B cell (primary cell): Measurements from ENCODE around the gene PPP3CA. TPM values are rescaled to one million over a fixed set of nuclear protein-coding genes. Genes with fewer than 3 reads are reported as not detected.

ENCODE experiments used
- ATAC-seq: fragments of 200-7000 bp; cut with Tn5 transposase; one replicate; pipeline ENCODE4 v1.10.0; 2021; ENCODE audit warnings: low read depth, mild to moderate bottlenecking, moderate number of reproducible peaks, moderate library complexity
- CTCF ChIA-PET: fragments of 350-600 bp; sonication (Branson Sonifier 250); formaldehyde crosslinking; loops from one replicate; lab custom pipeline; 2021; ENCODE audit warnings: antibody characterized with exemption, inconsistent platforms; lab: Charles Lee
- POLR2A ChIA-PET: fragments of 350-600 bp; sonication (Branson Sonifier 250); formaldehyde crosslinking; loops from one replicate; lab custom pipeline; 2021; ENCODE audit warnings: antibody characterized with exemption; lab: Charles Lee
- DNase-seq: peaks from one replicate; pipeline ENCODE4 v3.0.0; 2013
- H2AFZ ChIP-seq: 2 replicates; pipeline ENCODE4 v1.6.1; 2012; ENCODE audit warnings: mild to moderate bottlenecking, low read depth, low read length; ENCODE audit not compliant: insufficient read depth, poor library complexity, severe bottlenecking
- H3K27ac ChIP-seq, 2 donors: 1 replicate in 1 of 2; 2 replicates in 1 of 2; pipeline ENCODE4 v1.5.1; 2012 to 2013; ENCODE audit warnings: low read length in 2 of 2, mild to moderate bottlenecking in 2 of 2, moderate library complexity in 1 of 2
- H3K27me3 ChIP-seq, 4 experiments: fragments of 200-600 bp in 1 of 4; sonication (generic) in 1 of 4; replicated peaks in 1 of 4; 1 replicate in 2 of 4; 2 replicates in 2 of 4; pipeline versions ENCODE4 v1.6.1 to v1.7.0; 2013 to 2016; ENCODE audit warnings: low read length in 3 of 4, mild to moderate bottlenecking in 2 of 4, mixed read lengths in 1 of 4, moderate library complexity in 1 of 4; ENCODE audit not compliant: insufficient read depth in 4 of 4, control insufficient read depth in 3 of 4; ENCODE audit errors: control extremely low read depth in 1 of 4
- H3K36me3 ChIP-seq, 2 experiments: replicated peaks in 1 of 2; 1 replicate in 1 of 2; 2 replicates in 1 of 2; pipeline versions ENCODE4 v1.6.1 to v1.7.1; 2013; ENCODE audit warnings: low read length in 1 of 2; ENCODE audit not compliant: insufficient read depth in 2 of 2, control insufficient read depth in 1 of 2; ENCODE audit errors: control extremely low read depth in 1 of 2, extremely low read depth in 1 of 2
- H3K4me1 ChIP-seq, 2 donors: fragments of 200-600 bp in 1 of 2; sonication (generic) in 1 of 2; 1 replicate in 1 of 2; 2 replicates in 1 of 2; pipeline versions ENCODE4 v1.5.1 to v1.6.1; 2013 to 2017; ENCODE audit warnings: low read length in 2 of 2; ENCODE audit not compliant: control insufficient read depth in 2 of 2, insufficient read depth in 2 of 2
- H3K4me2 ChIP-seq: replicated peaks from 2 replicates; pipeline ENCODE3; 2012; ENCODE audit warnings: mild to moderate bottlenecking, low read depth, low read length; ENCODE audit not compliant: poor library complexity, severe bottlenecking
- H3K4me3 ChIP-seq, 5 experiments: fragments of 200-600 bp in 1 of 5; sonication (generic) in 1 of 5; 1 replicate in 3 of 5; 2 replicates in 2 of 5; pipeline versions ENCODE4 v1.5.1 to v1.7.0; 2011 to 2016; ENCODE audit warnings: low read length in 4 of 5, mild to moderate bottlenecking in 4 of 5, low read depth in 2 of 5, control low read depth in 1 of 5, moderate library complexity in 1 of 5; ENCODE audit not compliant: insufficient read depth in 1 of 5; ENCODE audit errors: control extremely low read depth in 1 of 5, extremely low read depth in 1 of 5
- H3K79me2 ChIP-seq: fragments of 200-600 bp; sonication (generic); one replicate; pipeline ENCODE4 v1.6.0; 2016; ENCODE audit warnings: low read length; ENCODE audit not compliant: control insufficient read depth, insufficient read depth
- H3K9ac ChIP-seq: fragments of 200-600 bp; sonication (generic); 2 replicates; pipeline ENCODE4 v1.6.1; 2017; ENCODE audit warnings: mild to moderate bottlenecking, low read length, moderate library complexity
- H3K9me3 ChIP-seq, 3 donors: one replicate each; pipeline versions ENCODE4 v1.6.1 to v1.7.1; 2013; ENCODE audit warnings: low read length in 2 of 3; ENCODE audit not compliant: control insufficient read depth in 2 of 3, insufficient read depth in 1 of 3; ENCODE audit errors: control extremely low read depth in 1 of 3
- H4K20me1 ChIP-seq: 2 replicates; pipeline ENCODE4 v1.6.0; 2012; ENCODE audit warnings: mild to moderate bottlenecking, low read length; ENCODE audit not compliant: insufficient read depth, control insufficient read depth, poor library complexity, severe bottlenecking
- H3K27ac Mint-ChIP-seq: one replicate; pipeline ENCODE4 v1.8.0; 2021; ENCODE audit warnings: mixed read lengths
- H3K27me3 Mint-ChIP-seq: one replicate; pipeline ENCODE4 v1.8.0; 2021; ENCODE audit warnings: mixed read lengths
- H3K4me1 Mint-ChIP-seq: one replicate; pipeline ENCODE4 v1.8.0; 2021; ENCODE audit warnings: mixed read lengths
- H3K4me3 Mint-ChIP-seq: one replicate; pipeline ENCODE4 v1.8.0; 2021; ENCODE audit warnings: mixed read lengths
- H3K9me3 Mint-ChIP-seq: one replicate; pipeline ENCODE4 v1.8.0; 2022; ENCODE audit warnings: mixed read lengths; ENCODE audit not compliant: insufficient read depth
- EZH2 ChIP-seq: IDR thresholded peaks from 2 replicates; pipeline ENCODE4 v1.6.1; 2012; ENCODE audit warnings: borderline replicate concordance, low read depth, mild to moderate bottlenecking, moderate library complexity, low read length; ENCODE audit not compliant: insufficient read depth, poor library complexity, severe bottlenecking
- WGBS: methylation state at CpG from one replicate; pipeline ENCODE4 v1.1.5; 2013; ENCODE audit warnings: missing lambda C conversion rate; ENCODE audit not compliant: insufficient coverage; 5-methylcytosine and 5-hydroxymethylcytosine counted together
- intact Hi-C: fragments of 100-400 bp; cut with micrococcal nuclease; formaldehyde crosslinking; loops from one replicate; pipeline ENCODE4 v1.10.0; 2022
- polyA plus RNA-seq: library from polyadenylated mRNA; depleted of rRNA; stranded (reverse); fragments of >200 nt; gene quantifications from 2 replicates; pipeline ENCODE4 v1.2.3, GENCODE V29; 2012
- total RNA-seq, 2 donors: library from RNA; stranded (reverse); fragments of 120-200 nt in 1 of 2; gene quantifications; 1 replicate in 1 of 2; 2 replicates in 1 of 2; pipeline versions ENCODE4 v1.2.3 to v1.2.4, GENCODE V29; 2013 to 2022
- TF ChIP-seq, protein P1 (sequence below): fragments of 200-600 bp; IDR thresholded peaks from one replicate; pipeline ENCODE4 v1.8.0; 2022; ENCODE audit warnings: antibody characterized with exemption, mild to moderate bottlenecking

The PPP3CA gene
- total and polyA plus RNA-seq, 2 donors (not counting 1 experiment from before 2014, with no cell fraction given) = 14.3 to 85.1 TPM

DNA sequence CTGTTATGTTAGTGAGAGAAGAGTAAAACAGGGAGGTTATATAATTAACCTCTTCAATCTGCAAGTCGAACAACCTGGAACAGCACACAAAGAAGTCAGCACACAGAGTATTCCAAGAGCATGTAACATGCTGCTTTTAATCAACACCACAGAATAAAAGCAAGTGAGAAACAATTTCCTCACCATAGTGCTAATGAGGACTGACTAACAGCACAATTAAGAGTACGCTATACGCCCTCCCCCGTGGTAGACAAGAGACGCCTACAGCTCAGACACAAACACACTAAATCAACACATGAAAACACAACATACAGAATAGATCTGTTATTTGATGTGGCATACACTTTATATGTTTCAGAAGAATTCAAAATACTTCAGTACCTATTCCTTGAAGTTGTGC, 103.0 kb downstream of the PPP3CA start:
- Histone ChIP-seq H3K79me2 (peaks cover 97% of the 10 kb centered on the region), H3K4me2 (no peak overlapping the region), H3K4me3 (no peak overlapping the region), H3K27ac (no peak overlapping the region), H3K9ac (no peak overlapping the region), H2AFZ (no peak overlapping the region), H4K20me1 (peaks cover 59% of the 10 kb centered on the region), H3K4me1 (peaks cover 0 to 10% of the 10 kb centered on the region in 2 donors), H3K9me3 (no peaks in the 10 kb centered on the region), H3K36me3 (peaks cover 0 to 2% of the 10 kb centered on the region in 2 experiments), H3K27me3 (no peaks in the 10 kb centered on the region)
- intact Hi-C loops = no loop called here
- Mint-ChIP-seq H3K9me3 (no peaks in the 10 kb centered on the region), H3K4me3 (no peak overlapping the region), H3K27ac (no peak overlapping the region), H3K4me1 (peaks cover 50% of the 10 kb centered on the region), H3K27me3 (no peaks in the 10 kb centered on the region)
- ATAC-seq = no peak
- ChIA-PET POLR2A (no interaction called here), CTCF (interaction anchor here (0.6 kb wide), 1 partner anchor 110 kb away, joined by 3 read pairs; no protein-coding TSS in a partner anchor)
- DNase-seq = no peak
- TF ChIP-seq, protein P1, sequence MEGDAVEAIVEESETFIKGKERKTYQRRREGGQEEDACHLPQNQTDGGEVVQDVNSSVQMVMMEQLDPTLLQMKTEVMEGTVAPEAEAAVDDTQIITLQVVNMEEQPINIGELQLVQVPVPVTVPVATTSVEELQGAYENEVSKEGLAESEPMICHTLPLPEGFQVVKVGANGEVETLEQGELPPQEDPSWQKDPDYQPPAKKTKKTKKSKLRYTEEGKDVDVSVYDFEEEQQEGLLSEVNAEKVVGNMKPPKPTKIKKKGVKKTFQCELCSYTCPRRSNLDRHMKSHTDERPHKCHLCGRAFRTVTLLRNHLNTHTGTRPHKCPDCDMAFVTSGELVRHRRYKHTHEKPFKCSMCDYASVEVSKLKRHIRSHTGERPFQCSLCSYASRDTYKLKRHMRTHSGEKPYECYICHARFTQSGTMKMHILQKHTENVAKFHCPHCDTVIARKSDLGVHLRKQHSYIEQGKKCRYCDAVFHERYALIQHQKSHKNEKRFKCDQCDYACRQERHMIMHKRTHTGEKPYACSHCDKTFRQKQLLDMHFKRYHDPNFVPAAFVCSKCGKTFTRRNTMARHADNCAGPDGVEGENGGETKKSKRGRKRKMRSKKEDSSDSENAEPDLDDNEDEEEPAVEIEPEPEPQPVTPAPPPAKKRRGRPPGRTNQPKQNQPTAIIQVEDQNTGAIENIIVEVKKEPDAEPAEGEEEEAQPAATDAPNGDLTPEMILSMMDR = no peak
- TF ChIP-seq EZH2 = no peak
- WGBS = 83% methylated on average over 1 of the region's 5 CpGs

DNA sequence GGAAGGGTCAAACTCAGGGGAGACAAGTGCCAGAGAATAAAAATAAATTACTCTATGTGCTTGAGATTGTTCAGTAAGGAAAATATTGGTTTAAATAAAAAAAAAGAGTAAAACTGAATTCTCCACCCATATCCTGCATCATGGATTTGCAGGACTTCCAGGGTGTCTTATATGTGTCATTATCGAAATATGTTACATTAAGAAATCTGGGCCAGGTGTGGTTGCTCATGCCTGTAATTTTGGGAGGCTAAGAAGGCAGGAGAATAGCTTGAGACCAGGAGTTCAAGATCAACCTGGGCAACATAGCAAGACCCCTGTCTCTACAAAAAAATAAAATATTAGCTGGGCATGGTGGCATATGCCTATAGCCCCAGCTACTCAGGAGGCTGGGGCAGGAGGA, 104.9 kb downstream of the PPP3CA start:
- TF ChIP-seq EZH2 = no peak
- TF ChIP-seq, protein P1 = no peak
- no peak overlapping the region for H3K4me2 ChIP-seq
- no peaks in the 10 kb centered on the region for H3K9me3 ChIP-seq
- ChIA-PET CTCF (no interaction called here), POLR2A (no interaction called here)
- Mint-ChIP-seq H3K27me3 (no peaks in the 10 kb centered on the region), H3K27ac (no peak overlapping the region), H3K9me3 (no peaks in the 10 kb centered on the region), H3K4me3 (no peak overlapping the region), H3K4me1 (peaks cover 62% of the 10 kb centered on the region)
- H3K36me3 ChIP-seq = peaks cover 0 to 2% of the 10 kb centered on the region in 2 experiments
- no peak overlapping the region for H3K27ac ChIP-seq
- H3K79me2 ChIP-seq = peaks cover 96% of the 10 kb centered on the region
- no CpG with 5 or more reads among the region's 1 CpG for WGBS
- no peak overlapping the region for H3K4me3 ChIP-seq
- ATAC-seq (no peak), DNase-seq (no peak)
- H3K4me1 ChIP-seq = peaks cover 5 to 22% of the 10 kb centered on the region in 2 donors
- no peaks in the 10 kb centered on the region for H3K27me3 ChIP-seq
- peaks cover 68% of the 10 kb centered on the region for H4K20me1 ChIP-seq
- intact Hi-C loops = no loop called here
- H3K9ac ChIP-seq = no peak overlapping the region
- no peak overlapping the region for H2AFZ ChIP-seq
